ENCODE results near the gene DCLK1. TPM values are rescaled to one million over a fixed set of nuclear protein-coding genes. Genes with fewer than 3 reads are reported as not detected.

The DCLK1 gene
- total RNA-seq, 4 donors from 2014 or later, result 0.72 to 9.1 (median 4.9) TPM

DNA sequence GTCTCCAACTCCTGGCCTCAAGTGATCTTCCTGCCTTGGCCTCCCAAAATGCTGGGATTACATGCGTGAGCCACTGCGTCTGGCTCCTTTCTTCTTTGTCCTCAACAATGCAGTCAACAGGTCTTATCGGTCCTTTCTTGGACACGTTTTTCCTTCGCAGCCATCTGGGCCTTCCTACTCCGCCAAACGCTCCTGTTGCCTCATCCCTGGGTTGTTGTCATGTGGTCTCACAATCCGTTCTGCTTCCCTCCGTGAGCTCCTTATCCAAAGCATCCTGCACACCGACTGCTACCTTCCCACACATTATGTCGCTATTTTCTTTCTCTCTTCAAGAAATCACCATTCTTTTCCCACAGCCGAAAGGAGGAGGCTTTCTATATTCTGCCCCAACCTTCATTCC lies 306.8 kb downstream of the DCLK1 start:
- H3K36me3 ChIP-seq, result no peaks in the 10 kb centered on the region
- H3K4me1 ChIP-seq, result no peaks in the 10 kb centered on the region
- intact Hi-C loops (cut with DNase I), result no loop called here
- H3K4me3 ChIP-seq, result no peak overlapping the region
- DNase-seq, result no peak
- no peak for TF ChIP-seq CTCF (IDR thresholded peaks at IDR 0.05)
- TF ChIP-seq POLR2A (IDR thresholded peaks at IDR 0.05), result no peak
- H3K27ac ChIP-seq, result no peak overlapping the region
- no peaks in the 10 kb centered on the region for H3K9me3 ChIP-seq
- H3K27me3 ChIP-seq, result no peaks in the 10 kb centered on the region
- WGBS, 2 donors, result 89 to 94% methylated on average over 12 of the region's 12 CpGs

- H3K4me1 ChIP-seq, result peaks cover 0 to 4% (median 3%) of the 10 kb centered on the region in 3 donors
- no peak for DNase-seq
- H3K4me3 ChIP-seq, result no peak overlapping the region
- TF ChIP-seq CTCF (IDR thresholded peaks at IDR 0.05) (no peak), POLR2A (IDR thresholded peaks at IDR 0.05) (no peak)
- H3K27me3 ChIP-seq, result no peaks in the 10 kb centered on the region
- WGBS, 2 donors, result 73 to 79% methylated on average over 7 of the region's 7 CpGs
- no peaks in the 10 kb centered on the region for H3K36me3 ChIP-seq
- no peaks in the 10 kb centered on the region for H3K9me3 ChIP-seq
- H3K27ac ChIP-seq, result no peak overlapping the region
- intact Hi-C loops (cut with DNase I), result no loop called here
These were observed 308.5 kb downstream of the DCLK1 start for GRCh38 chr13:35822666-35823065.

GRCh38 chr13:35818633-35819067 lies 312.5 kb downstream of the DCLK1 start:
- Histone ChIP-seq H3K27me3 (no peaks in the 10 kb centered on the region), H3K27ac (peak overlapping the region in 3 of 4 donors; percentile 12 to 66 (median 60)), H3K9me3 (no peaks in the 10 kb centered on the region), H3K4me1 (peaks cover 0 to 9% (median 3%) of the 10 kb centered on the region in 3 donors), H3K4me3 (no peak overlapping the region), H3K36me3 (no peaks in the 10 kb centered on the region)
- intact Hi-C loops (cut with DNase I), result no loop called here
- DNase-seq, result no peak
- 54 to 68% methylated on average over 3 of the region's 3 CpGs for WGBS, 2 donors
- peak in 4 of 6 experiments; percentile 43 to 66 (median 51) for TF ChIP-seq CTCF (IDR thresholded peaks at IDR 0.05)
- TF ChIP-seq POLR2A (IDR thresholded peaks at IDR 0.05), result no peak

- DNase-seq, result no peak
- Histone ChIP-seq H3K4me3 (no peak overlapping the region), H3K36me3 (no peaks in the 10 kb centered on the region), H3K27me3 (no peaks in the 10 kb centered on the region), H3K27ac (peak overlapping the region in 3 of 4 donors; percentile 38 to 66 (median 60)), H3K4me1 (peaks cover 0 to 9% (median 3%) of the 10 kb centered on the region in 3 donors), H3K9me3 (no peaks in the 10 kb centered on the region)
- WGBS, 2 donors, result 40 to 54% methylated on average over 5 of the region's 5 CpGs
- TF ChIP-seq POLR2A (IDR thresholded peaks at IDR 0.05) (no peak), CTCF (IDR thresholded peaks at IDR 0.05) (no peak)
- intact Hi-C loops (cut with DNase I), result no loop called here
These were observed 313.3 kb downstream of the DCLK1 start for GRCh38 chr13:35817642-35818607.

DNA sequence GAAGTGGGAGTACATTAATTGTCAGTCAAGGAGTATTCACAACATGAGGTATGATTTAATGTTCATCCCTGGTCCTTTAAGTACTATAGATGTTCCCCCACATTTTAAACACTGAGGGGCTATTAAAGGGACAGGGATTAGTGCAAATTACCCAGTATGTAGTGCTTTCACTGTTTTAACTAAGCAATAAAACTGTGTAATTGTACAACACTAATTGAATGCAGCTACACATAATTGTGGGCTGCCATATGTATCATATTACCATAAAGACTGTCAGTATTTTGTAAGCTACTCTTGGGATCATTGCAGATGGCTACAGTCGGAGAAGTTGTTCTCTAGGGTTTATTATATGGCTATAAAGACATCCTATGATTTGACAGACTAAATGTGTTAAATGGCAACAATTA lies 316.6 kb downstream of the DCLK1 start:
- 65 to 83% methylated on average over 1 of the region's 1 CpG for WGBS, 2 donors
- H3K9me3 ChIP-seq, result no peaks in the 10 kb centered on the region
- intact Hi-C loops (cut with DNase I), result no loop called here

More for the DNA sequence above, 316.6 kb downstream of the DCLK1 start:
- peaks cover 0 to 9% (median 3%) of the 10 kb centered on the region in 3 donors for H3K4me1 ChIP-seq
- TF ChIP-seq POLR2A (IDR thresholded peaks at IDR 0.05) (no peak), CTCF (IDR thresholded peaks at IDR 0.05) (no peak)
- no peak overlapping the region for H3K27ac ChIP-seq
- H3K4me3 ChIP-seq, result no peak overlapping the region
- DNase-seq, result no peak
- no peaks in the 10 kb centered on the region for H3K27me3 ChIP-seq
- no peaks in the 10 kb centered on the region for H3K36me3 ChIP-seq

Measured in esophagus squamous epithelium (tissue), 5 donors.